T1000 (cell line): Measurements from ENCODE around the gene RCOR3.
"Not testable (repeated sequence)": the region's sequence is repeated elsewhere in the genome, so short reads cannot be mapped to it uniquely, and the experiment has no call there.

Experiments used
- DNase-seq: peaks from one replicate; lab custom pipeline; 2025; ENCODE audit warnings: mixed read lengths; lab: John Stamatoyannopoulos, UW

Gene RCOR3

GRCh38 chr1:211258756-211259637, at the start of gene RCOR3:
TSS of gene RCOR3 (plus strand) at chr1:211259366. CDS start at chr1:211259561, 195 bp downstream.
- peak; percentile 90 for DNase-seq

- DNase-seq, result no peak
These were observed 49.1 kb upstream of the RCOR3 start for GRCh38 chr1:211210052-211210451.

DNA sequence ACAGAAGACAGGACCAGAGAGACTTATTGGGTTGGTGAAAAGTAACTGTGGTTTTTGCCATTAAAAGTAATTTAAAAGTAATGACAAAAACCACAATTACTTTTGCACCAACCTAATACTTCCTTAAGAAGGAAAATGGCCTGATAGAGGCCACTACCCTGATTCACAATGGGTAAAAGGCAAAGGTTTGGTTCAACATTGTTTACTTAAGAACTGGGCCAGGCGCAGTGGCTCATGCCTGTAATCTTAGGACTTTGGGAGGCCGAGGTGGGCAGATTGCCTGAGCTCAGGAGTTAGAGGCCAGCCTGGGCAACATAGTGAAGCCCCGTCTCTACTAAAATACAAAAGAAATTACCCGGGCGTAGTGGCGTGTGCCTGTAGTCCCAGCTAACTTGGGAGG, 48.2 kb upstream of the RCOR3 start:
- no peak for DNase-seq

DNA sequence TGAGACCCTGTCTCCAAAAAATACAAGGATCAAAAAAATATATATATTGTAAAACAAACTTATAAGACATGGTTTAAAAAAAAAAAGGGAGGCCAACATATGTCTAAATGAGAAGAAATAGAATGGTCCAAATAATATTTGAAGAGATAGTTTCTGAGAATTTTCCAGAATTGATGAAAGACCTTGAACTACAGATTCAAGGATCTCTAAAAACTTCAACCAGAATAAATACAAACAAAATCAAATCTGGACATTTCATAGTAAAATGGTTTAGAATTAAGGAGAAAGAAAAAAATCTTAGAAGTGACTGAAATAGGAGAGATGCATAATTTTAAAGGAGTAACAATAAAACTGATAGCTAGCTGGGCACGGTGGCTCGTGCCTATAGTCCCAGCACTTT, 45.5 kb upstream of the RCOR3 start:
- no peak for DNase-seq

- DNase-seq, result no peak
These were observed 43.6 kb upstream of the RCOR3 start for GRCh38 chr1:211215577-211215976.

- no peak for DNase-seq
These were observed 41.8 kb upstream of the RCOR3 start for GRCh38 chr1:211217392-211217791.

- not testable (repeated sequence) for DNase-seq
These were observed 36.5 kb upstream of the RCOR3 start for GRCh38 chr1:211222469-211223234.

GRCh38 chr1:211228573-211229364, 30.4 kb upstream of the RCOR3 start:
- not testable (repeated sequence) for DNase-seq

DNA sequence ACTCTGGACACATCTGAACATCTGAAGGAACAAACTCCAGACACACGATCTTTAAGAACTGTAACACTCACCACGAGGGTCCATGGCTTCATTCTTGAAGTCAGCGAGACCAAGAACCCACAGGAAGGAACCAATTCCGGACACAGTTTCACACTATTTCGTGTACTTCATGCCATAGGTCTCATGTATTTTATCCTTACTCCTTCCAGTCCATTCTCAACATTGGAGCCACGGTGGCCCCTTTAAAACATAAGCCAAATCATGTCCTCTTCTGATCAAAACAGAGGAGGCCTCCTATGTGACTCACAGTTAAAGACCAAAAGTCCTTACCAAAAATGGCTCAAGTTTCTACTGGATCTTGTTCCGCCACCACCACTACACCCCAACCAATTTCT, 29.8 kb upstream of the RCOR3 start:
- no peak for DNase-seq

GRCh38 chr1:211231873-211232272, 27.3 kb upstream of the RCOR3 start:
- DNase-seq, result no peak

GRCh38 chr1:211236633-211237320, 22.4 kb upstream of the RCOR3 start:
- no peak for DNase-seq

GRCh38 chr1:211237579-211237978, 21.6 kb upstream of the RCOR3 start:
- no peak for DNase-seq

DNA sequence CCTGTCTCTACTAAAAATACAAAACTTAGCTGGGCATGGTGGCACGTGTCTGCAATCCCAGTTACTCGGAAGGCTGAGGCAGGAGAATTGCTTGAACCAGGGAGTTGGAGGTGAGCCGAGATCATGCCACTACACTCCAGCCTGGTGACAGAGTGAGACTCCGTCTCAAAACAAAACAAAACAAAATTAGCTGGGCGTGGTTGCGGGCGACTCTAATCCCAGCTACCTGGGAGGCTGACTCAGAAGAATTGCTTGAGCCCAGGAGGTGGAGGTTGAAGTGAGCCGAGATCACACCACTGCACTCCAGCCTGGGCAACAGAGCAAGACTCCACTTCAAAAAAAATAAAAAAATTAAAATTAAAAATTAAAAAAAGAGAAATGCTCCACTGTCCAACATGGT, 18.6 kb upstream of the RCOR3 start:
- not testable (repeated sequence) for DNase-seq

- DNase-seq, result no peak
These were observed 18.1 kb upstream of the RCOR3 start for GRCh38 chr1:211241071-211241470.

GRCh38 chr1:211243639-211244038, 15.5 kb upstream of the RCOR3 start:
- DNase-seq, result not testable (repeated sequence)

GRCh38 chr1:211246583-211246982, 12.6 kb upstream of the RCOR3 start:
- not testable (repeated sequence) for DNase-seq

GRCh38 chr1:211247921-211248320, 11.2 kb upstream of the RCOR3 start:
- no peak for DNase-seq

DNA sequence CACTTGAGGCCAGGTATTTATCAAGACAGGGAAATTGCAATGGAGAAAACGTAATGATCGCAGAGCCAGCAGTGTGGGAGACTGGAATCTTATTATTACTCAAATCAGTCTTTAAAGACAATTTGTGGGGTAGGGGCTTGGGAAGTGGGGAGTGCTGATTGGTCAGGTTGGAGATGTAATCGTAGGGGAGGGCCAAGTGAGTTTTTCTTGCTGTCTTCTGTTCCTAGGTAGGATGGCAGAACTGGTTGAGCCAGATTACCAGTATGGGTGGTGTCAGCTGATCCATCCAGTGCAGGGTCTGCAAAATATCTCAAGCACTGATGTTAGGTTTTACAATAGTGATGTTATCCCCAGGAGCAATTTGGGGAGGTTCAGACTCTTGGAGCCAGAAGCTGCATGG, 9.6 kb upstream of the RCOR3 start:
- not testable (repeated sequence) for DNase-seq

DNA sequence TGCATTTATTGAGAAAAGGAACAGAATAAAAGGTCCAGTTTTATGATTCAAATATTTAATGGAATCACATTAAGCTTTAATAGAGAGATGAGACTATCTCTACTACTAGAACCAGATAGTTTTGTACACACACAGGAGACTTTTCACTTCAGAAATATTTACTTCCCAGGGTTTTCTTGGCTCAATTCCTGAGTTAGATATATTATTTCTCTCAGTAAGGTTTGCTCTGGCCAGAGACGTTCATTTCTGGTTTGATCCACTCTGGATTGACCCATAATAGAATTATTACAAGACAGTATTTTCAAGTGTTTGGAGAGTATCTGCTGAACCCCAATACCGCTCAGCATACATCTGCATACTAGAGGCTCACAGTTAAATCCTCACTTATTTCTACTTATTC, 1.3 kb upstream of the RCOR3 start:
- DNase-seq, result no peak

DNA sequence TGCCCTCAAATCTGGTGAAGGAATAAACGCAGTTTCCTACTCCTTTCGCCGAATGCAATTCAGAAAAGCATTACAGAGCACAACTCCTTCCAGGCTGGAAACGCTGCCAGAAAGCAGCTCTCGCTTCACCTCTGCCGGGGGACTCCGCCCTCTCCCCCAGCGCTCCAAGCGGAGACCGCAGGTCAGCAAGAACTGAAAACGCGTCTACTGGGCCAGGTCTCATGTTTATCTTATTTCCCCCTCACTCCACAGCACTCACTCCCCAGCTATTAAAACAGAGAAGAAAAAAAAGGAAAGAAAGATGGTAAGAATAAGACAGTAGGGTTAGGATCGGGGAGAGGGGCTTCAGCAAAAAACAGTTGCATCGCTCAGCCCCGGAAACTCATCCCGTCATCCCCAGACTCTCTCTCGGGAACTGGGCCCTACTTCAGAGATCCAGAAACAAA, 833 bp upstream of the RCOR3 start:
- peak; percentile 63 for DNase-seq

DNA sequence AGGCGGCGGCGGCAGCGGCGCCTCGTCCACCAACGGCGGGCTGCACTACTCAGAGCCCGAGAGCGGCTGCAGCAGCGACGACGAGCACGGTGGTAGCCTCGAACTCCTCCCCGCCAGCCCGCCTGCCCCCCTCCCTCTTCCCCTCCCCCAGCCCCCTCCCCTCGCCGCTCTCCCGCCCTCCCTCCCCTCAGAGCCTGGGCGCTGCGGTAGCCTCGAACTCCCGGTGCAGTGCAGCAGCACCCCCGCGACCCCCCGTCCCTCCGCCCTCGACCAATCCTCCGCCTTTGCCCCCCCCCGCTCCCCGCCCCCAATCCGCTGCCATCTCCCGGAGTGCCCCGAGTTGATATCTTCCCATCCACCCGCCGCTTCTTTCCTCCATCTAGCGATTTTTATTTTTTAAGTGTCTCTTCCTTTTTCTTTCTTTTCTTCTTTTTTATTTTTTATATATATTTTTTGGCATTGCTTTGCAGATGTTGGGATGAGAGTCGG, 516 bp downstream of the RCOR3 start:
- no peak for DNase-seq
